Hypothalamus (tissue), 51 donors: Measurements from ENCODE around the gene BST1.

Experiments used
- DNase-seq, 51 donors: peaks; one replicate each; lab custom pipeline; 2025; lab: John Stamatoyannopoulos, UW

BST1 gene

GRCh38 chr4:15774020-15774420, 71.2 kb downstream of the BST1 start:
- DNase-seq: no peak

GRCh38 chr4:15776871-15777648, 74.2 kb downstream of the BST1 start:
- no peak for DNase-seq

GRCh38 chr4:15777697-15778288, 74.9 kb downstream of the BST1 start:
- DNase-seq: no peak

- DNase-seq: peak in 45 of 51 donors; percentile 6 to 78 (median 45)
Observed at GRCh38 chr4:15778289-15779241, 75.7 kb downstream of the BST1 start, which contains the start of gene CD38. TSS of gene CD38 (plus strand) at chr4:15778328. CDS start at chr4:15778415, 87 bp downstream.

GRCh38 chr4:15779306-15779705, 76.4 kb downstream of the BST1 start:
- peak in 34 of 51 donors; percentile 2 to 63 (median 26) for DNase-seq

GRCh38 chr4:15779809-15780208, 76.9 kb downstream of the BST1 start:
- DNase-seq: no peak

- no peak for DNase-seq
Observed at GRCh38 chr4:15781427-15782095, 78.7 kb downstream of the BST1 start.
